ENCODE measurements around the gene CDK14. TPM values are rescaled to one million over a fixed set of nuclear protein-coding genes. Genes with fewer than 3 reads are reported as not detected.

CDK14 gene
- total and polyA plus RNA-seq, 2 donors (not counting 3 experiments of a cell fraction or from before 2014, with no cell fraction given): 5.5 to 34.2 TPM

DNA sequence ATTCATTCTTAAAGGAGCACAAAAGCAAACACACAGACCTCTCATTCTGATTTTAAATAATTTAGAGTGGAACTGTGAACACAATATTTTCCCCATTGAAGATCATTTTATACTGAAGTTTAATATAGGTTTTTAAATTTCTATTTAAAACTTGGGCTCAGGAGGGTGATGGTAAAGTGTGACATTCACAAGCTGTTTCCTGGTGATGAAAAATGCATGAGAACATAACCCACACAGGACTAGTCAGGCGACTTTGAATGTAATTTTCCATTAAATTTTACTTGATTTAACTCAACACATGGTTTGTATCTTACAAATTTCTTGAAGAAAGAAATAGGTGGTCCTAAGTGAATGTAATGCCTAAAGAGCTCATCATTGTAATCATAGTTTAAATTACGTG, 143.6 kb downstream of the CDK14 start:
- no peaks in the 10 kb centered on the region for H3K36me3 ChIP-seq (ENCODE audit: control insufficient read depth in 2 of 2, extremely low read depth in 1 of 2, insufficient read depth in 2 of 2, low read length in 2 of 2)
- no peaks in the 10 kb centered on the region for H3K9me1 ChIP-seq (replicated peaks; ENCODE audit: control insufficient read depth, extremely low read depth, insufficient read depth, low read length)
- H3K9me3 ChIP-seq (replicated peaks; ENCODE audit: control insufficient read depth, insufficient read depth, low read length): no peaks in the 10 kb centered on the region
- no peak overlapping the region for H3K4me3 ChIP-seq (replicated peaks in 1 of 3; ENCODE audit: insufficient read depth in 1 of 3, low read depth in 1 of 3, low read length in 3 of 3)
- no peak overlapping the region for H3K9ac ChIP-seq (replicated peaks; ENCODE audit: extremely low read depth, insufficient read depth, low read length)
- H3K4me1 ChIP-seq (ENCODE audit: control insufficient read depth, extremely low read depth, insufficient read depth, low read length): peaks cover 8% of the 10 kb centered on the region
- H3K4me2 ChIP-seq (ENCODE audit: insufficient read depth, low read length): no peak overlapping the region
- ChIA-PET POLR2A (no interaction called here), CTCF (interaction anchor here (2.0 kb wide), 1 partner anchor 10 kb away, joined by 6 read pairs; no protein-coding TSS in a partner anchor)
- no peak for DNase-seq (ENCODE audit: low read depth, low spot score)
- dilution Hi-C loops (cut with MboI; ENCODE audit: extremely low pct_ligation_motif_present, low sequenced_read_pairs): no loop called here
- H2AFZ ChIP-seq (ENCODE audit: low read depth, low read length): no peak overlapping the region
- intact Hi-C loops (cut with micrococcal nuclease): no loop called here
- H3K27ac ChIP-seq (ENCODE audit: insufficient read depth, low read depth, low read length): no peak overlapping the region
- no peaks in the 10 kb centered on the region for H4K20me1 ChIP-seq (replicated peaks; ENCODE audit: control insufficient read depth, extremely low read depth, insufficient read depth, low read length)
- H3K79me2 ChIP-seq (ENCODE audit: control insufficient read depth, insufficient read depth, low read length): no peaks in the 10 kb centered on the region
- no TSS peak for BruUV-seq (replicated peaks)
- H3K27me3 ChIP-seq (ENCODE audit: control insufficient read depth in 2 of 2, insufficient read depth in 2 of 2, low read length in 2 of 2): no peaks in the 10 kb centered on the region
- no peak for TF ChIP-seq JUN (IDR thresholded peaks at IDR 0.05; ENCODE audit: borderline replicate concordance, insufficient read depth, insufficient read length, low read depth)
- TF ChIP-seq, protein P1, sequence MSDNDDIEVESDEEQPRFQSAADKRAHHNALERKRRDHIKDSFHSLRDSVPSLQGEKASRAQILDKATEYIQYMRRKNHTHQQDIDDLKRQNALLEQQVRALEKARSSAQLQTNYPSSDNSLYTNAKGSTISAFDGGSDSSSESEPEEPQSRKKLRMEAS (IDR thresholded peaks at IDR 0.05; ENCODE audit: insufficient read depth, insufficient read length): no peak
- TF ChIP-seq POLR2AphosphoS5 (IDR thresholded peaks at IDR 0.05; ENCODE audit: insufficient read depth, low read depth, low read length): no peak
- TF ChIP-seq EZH2 (IDR thresholded peaks at IDR 0.05; ENCODE audit: borderline replicate concordance, low read depth, low read length, severe bottlenecking): no peak
- no peak for TF ChIP-seq FOS (IDR thresholded peaks at IDR 0.05; ENCODE audit: borderline replicate concordance, insufficient read depth, low read length)
- no peak for TF ChIP-seq GATA2 (IDR thresholded peaks at IDR 0.05; ENCODE audit: insufficient read depth, insufficient read length, low read depth, low read length)
- TF ChIP-seq, protein P2, sequence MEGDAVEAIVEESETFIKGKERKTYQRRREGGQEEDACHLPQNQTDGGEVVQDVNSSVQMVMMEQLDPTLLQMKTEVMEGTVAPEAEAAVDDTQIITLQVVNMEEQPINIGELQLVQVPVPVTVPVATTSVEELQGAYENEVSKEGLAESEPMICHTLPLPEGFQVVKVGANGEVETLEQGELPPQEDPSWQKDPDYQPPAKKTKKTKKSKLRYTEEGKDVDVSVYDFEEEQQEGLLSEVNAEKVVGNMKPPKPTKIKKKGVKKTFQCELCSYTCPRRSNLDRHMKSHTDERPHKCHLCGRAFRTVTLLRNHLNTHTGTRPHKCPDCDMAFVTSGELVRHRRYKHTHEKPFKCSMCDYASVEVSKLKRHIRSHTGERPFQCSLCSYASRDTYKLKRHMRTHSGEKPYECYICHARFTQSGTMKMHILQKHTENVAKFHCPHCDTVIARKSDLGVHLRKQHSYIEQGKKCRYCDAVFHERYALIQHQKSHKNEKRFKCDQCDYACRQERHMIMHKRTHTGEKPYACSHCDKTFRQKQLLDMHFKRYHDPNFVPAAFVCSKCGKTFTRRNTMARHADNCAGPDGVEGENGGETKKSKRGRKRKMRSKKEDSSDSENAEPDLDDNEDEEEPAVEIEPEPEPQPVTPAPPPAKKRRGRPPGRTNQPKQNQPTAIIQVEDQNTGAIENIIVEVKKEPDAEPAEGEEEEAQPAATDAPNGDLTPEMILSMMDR (IDR thresholded peaks at IDR 0.05; ENCODE audit: extremely low read depth in 1 of 2, insufficient read depth in 1 of 2, low read depth in 1 of 2, low read length in 2 of 2): no peak
- no peak for TF ChIP-seq MYC (IDR thresholded peaks at IDR 0.05; ENCODE audit: low read depth, low read length)
- no peak for TF ChIP-seq POLR2A (IDR thresholded peaks at IDR 0.05; ENCODE audit: low read depth, low read length)
- FAIRE-seq: no peak
